Measurements from ENCODE around the gene IL7R. TPM values are rescaled to one million over a fixed set of nuclear protein-coding genes. Genes with fewer than 3 reads are reported as not detected.

Gene IL7R
- total RNA-seq, 1 donor from 2014 or later = 64.1 TPM

DNA sequence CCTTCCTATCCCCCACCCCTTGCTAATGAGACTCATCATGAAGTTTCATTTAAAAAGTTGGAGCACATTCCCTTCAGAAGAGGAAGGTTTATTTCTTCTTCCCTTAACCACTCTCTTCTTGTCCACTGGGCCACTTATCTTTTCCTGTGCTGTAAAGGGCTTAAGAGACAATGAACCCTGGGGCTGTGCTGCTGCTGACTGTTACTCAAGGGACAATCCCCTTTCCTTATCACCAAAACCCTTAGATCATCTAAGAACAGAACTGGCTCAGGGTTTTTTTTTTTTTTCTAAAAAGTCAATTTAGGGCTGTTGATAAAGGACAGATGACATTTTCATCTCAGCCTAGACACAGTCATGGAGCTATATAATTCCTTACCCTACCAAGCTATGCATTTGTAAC is 52.1 kb downstream of the IL7R start:
- Mint-ChIP-seq H3K9me3 (peaks cover 26% of the 10 kb centered on the region), H3K27ac (no peak overlapping the region), H3K27me3 (peaks cover 2% of the 10 kb centered on the region), H3K36me3 (ENCODE audit: low read depth) (peaks cover 14% of the 10 kb centered on the region), H3K4me1 (peaks cover 36% of the 10 kb centered on the region), H3K4me3 (no peak overlapping the region)
- DNase-seq = no peak
- intact Hi-C loops (cut with micrococcal nuclease) = loop anchor here (1.0 to 10.0 kb wide), 2 partner anchors 10 to 984 kb away; partner anchors contain the start of gene DNAJC21

DNA sequence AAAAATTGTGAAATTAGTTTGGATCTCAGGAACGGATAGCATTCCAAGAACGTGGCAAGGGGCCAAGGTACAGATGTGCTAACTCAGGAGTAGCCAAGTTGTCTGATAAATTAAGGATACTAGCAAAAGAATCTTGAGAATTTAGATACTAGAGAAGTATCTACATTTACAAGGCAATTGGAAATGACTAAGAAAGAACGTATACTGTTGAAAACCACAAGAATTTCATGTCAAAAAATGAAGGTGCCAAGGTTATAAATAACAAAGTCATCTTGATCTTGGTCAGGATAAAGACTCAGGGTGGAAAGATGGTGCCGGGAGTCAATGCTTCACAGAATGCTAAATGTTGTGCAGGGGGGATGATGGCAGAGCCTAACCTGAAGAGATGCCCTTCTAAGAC is 62.5 kb downstream of the IL7R start:
- H3K4me1 Mint-ChIP-seq = peaks cover 20% of the 10 kb centered on the region
- H3K4me3 Mint-ChIP-seq = peak overlapping the region; percentile 0
- no peak for DNase-seq
- H3K36me3 Mint-ChIP-seq (ENCODE audit: low read depth) = peaks cover 20% of the 10 kb centered on the region
- H3K27ac Mint-ChIP-seq = peak overlapping the region; percentile 69
- H3K27me3 Mint-ChIP-seq = no peaks in the 10 kb centered on the region
- peaks cover 17% of the 10 kb centered on the region for H3K9me3 Mint-ChIP-seq
- intact Hi-C loops (cut with micrococcal nuclease) = loop anchor here (1.0 kb wide), 1 partner anchor 10 kb away; no protein-coding TSS in a partner anchor

GRCh38 chr5:35920890-35921289 is 64.2 kb downstream of the IL7R start:
- Mint-ChIP-seq H3K27ac (no peak overlapping the region), H3K27me3 (peaks cover 4% of the 10 kb centered on the region), H3K4me1 (peaks cover 33% of the 10 kb centered on the region), H3K4me3 (no peak overlapping the region), H3K36me3 (ENCODE audit: low read depth) (peaks cover 14% of the 10 kb centered on the region), H3K9me3 (peaks cover 12% of the 10 kb centered on the region)
- no peak for DNase-seq
- intact Hi-C loops (cut with micrococcal nuclease) = no loop called here

GRCh38 chr5:35921930-35922329 is 65.2 kb downstream of the IL7R start:
- Mint-ChIP-seq H3K9me3 (peaks cover 7% of the 10 kb centered on the region), H3K27me3 (peaks cover 4% of the 10 kb centered on the region), H3K27ac (no peak overlapping the region), H3K4me3 (no peak overlapping the region), H3K36me3 (ENCODE audit: low read depth) (peaks cover 11% of the 10 kb centered on the region), H3K4me1 (peaks cover 38% of the 10 kb centered on the region)
- no peak for DNase-seq
- intact Hi-C loops (cut with micrococcal nuclease) = no loop called here

DNA sequence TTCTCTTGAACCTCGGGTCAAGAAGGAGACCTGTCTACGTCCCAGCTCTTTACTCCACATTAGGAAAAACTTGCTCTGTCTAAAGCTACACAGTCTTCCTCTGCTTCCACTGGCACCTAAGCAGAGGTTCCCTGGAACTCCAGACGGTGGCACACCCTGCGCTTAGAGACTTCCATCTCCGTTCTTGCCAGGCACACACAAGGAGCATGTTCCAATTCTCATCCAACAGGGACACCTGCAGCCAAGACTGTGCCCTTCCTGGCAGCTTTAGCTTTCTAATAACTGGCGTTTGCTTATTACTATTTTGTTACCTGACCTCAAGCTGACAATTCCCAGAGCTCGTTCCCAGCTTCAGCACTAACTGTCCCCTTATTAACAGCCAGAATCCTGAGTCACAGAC is 65.8 kb downstream of the IL7R start:
- Mint-ChIP-seq H3K4me1 (peaks cover 38% of the 10 kb centered on the region), H3K9me3 (peaks cover 7% of the 10 kb centered on the region), H3K27ac (peak overlapping the region; percentile 65), H3K27me3 (peaks cover 6% of the 10 kb centered on the region), H3K36me3 (ENCODE audit: low read depth) (peaks cover 11% of the 10 kb centered on the region), H3K4me3 (no peak overlapping the region)
- intact Hi-C loops (cut with micrococcal nuclease) = no loop called here
- DNase-seq = no peak

DNA sequence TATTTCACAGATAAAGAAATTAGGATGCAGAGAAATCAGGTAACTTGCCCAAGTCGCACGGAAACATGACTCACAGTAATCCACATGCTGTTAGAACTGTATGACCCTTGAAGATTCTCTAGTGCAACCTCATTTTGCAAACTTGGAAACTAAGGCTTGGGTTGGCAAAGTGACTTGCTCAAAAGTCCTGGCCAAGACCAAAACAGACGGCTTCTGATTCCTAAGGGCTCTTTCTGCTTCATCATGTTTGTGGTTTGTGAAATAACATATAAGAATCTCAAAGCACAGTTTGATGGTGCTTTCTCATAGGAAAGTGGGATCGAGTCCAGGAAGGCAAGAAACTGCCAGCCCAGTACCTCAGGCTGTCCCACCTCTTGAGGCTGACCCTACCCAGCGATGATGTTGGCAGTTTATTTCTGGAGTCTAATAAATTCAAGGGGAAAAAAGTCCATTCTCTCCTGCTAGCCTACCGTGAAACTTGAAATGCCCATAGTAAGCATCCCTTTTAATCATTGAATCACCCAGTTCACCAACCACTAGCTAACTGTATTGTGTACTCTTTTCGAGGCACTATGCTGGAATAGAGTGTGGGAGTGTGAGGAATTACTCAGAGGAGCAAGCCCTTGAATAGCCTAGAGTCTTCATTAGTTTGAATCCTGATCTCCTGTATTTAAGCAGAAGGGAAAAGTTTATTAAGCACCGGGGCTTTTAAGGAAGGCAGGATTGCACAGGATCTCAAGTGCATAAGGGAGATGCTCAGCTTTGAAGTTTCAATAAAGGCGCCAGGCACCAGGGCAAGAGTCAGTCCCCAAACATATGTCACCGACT is 67.6 kb downstream of the IL7R start:
- peaks cover 31% of the 10 kb centered on the region for H3K4me1 Mint-ChIP-seq
- H3K4me3 Mint-ChIP-seq = peak overlapping the region; percentile 77
- DNase-seq = no peak
- H3K27ac Mint-ChIP-seq = peak overlapping the region; percentile 81
- peaks cover 5% of the 10 kb centered on the region for H3K9me3 Mint-ChIP-seq
- H3K36me3 Mint-ChIP-seq (ENCODE audit: low read depth) = peaks cover 4% of the 10 kb centered on the region
- intact Hi-C loops (cut with micrococcal nuclease) = loop anchor here (1.0 to 2.0 kb wide), 5 partner anchors 20 to 140 kb away; no protein-coding TSS in a partner anchor
- peaks cover 7% of the 10 kb centered on the region for H3K27me3 Mint-ChIP-seq

GRCh38 chr5:35924950-35925722 is 68.4 kb downstream of the IL7R start:
- Mint-ChIP-seq H3K36me3 (ENCODE audit: low read depth) (no peaks in the 10 kb centered on the region), H3K27me3 (peaks cover 7% of the 10 kb centered on the region), H3K27ac (peak overlapping the region; percentile 81), H3K4me1 (peaks cover 26% of the 10 kb centered on the region), H3K4me3 (peak overlapping the region; percentile 77), H3K9me3 (no peaks in the 10 kb centered on the region)
- intact Hi-C loops (cut with micrococcal nuclease) = loop anchor here (1.0 to 5.0 kb wide), 11 partner anchors 21 to 923 kb away; partner anchors contain the start of gene SPEF2
- DNase-seq = peak; percentile 96

DNA sequence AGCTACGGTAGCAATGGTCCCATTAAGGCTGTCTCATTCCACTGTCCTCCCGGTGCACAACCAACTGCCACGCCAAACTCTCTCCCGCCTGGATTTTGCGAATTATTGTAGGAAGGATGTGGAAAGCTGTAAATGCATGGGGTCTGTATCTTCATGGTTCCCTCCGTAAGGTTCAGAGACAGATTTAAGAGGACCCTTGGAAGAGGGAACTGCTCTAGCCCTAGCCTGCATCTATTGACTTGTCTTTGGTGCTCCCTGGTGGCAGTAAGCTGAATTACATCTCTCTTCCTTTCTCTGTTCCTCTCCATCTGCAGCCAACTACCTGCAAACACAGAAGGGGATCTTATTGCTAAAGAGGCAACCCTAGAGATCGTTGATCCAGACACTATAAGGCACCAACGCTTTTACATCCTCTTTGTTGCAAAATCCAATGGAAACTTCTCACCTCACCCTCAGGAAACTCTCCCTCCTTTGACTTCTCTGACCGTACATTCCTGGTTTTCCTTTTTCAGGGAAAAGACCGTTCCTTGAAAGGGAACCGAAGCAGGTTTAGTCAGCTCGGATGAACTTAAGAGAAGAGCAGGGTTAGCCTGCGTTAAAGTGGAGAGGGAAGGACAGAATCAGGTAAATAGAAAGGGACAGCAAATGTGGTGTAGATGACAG is 69.8 kb downstream of the IL7R start:
- Mint-ChIP-seq H3K36me3 (ENCODE audit: low read depth) (no peaks in the 10 kb centered on the region), H3K9me3 (no peaks in the 10 kb centered on the region), H3K4me1 (peaks cover 26% of the 10 kb centered on the region), H3K27me3 (peaks cover 7% of the 10 kb centered on the region), H3K4me3 (peak overlapping the region; percentile 50), H3K27ac (no peak overlapping the region)
- DNase-seq = peak; percentile 91
- intact Hi-C loops (cut with micrococcal nuclease) = loop anchor here (1.0 to 5.0 kb wide), 5 partner anchors 189 to 924 kb away; no protein-coding TSS in a partner anchor

Other genes starting within 250 kb of the IL7R start
- 5.5 and 5.8 TPM in 2 replicates for gene SPEF2, start 239.0 kb upstream of the IL7R start, total RNA-seq
- not detected in 2 replicates for gene CAPSL, start 81.7 kb downstream of the IL7R start, total RNA-seq
- gene UGT3A1, start 134.5 kb downstream of the IL7R start, total RNA-seq = not detected in 2 replicates
- gene UGT3A2, start 210.0 kb downstream of the IL7R start, total RNA-seq = not detected in 2 replicates

Data from activated CD4-positive, alpha-beta T cell treated with anti-CD3 and anti-CD28 coated beads, Interleukin-2, amount 10 ng/mL, durations not matched to agents 24 days and 14 days (primary cell).